Panc1 (cell line): Measurements from ENCODE around the gene NOTCH1.

Experiments
- CTCF ChIP-seq: fragments of 450-650 bp; IDR thresholded peaks from 2 replicates; pipeline ENCODE4 v1.5.1; 2017; ENCODE audit warnings: mild to moderate bottlenecking
- POLR2AphosphoS5 ChIP-seq: IDR thresholded peaks from 2 replicates; pipeline ENCODE4 v1.6.1; 2012; ENCODE audit warnings: mild to moderate bottlenecking, low read depth, low read length, moderate library complexity
- REST ChIP-seq, 2 experiments: IDR thresholded peaks; 2 replicates each; pipeline ENCODE4 v1.6.1; 2011 to 2012; ENCODE audit warnings: low read depth in 2 of 2, control low read depth in 1 of 2, low read length in 1 of 2, mild to moderate bottlenecking in 1 of 2, moderate library complexity in 1 of 2; ENCODE audit not compliant: insufficient read depth in 1 of 2
- SIN3A ChIP-seq: IDR thresholded peaks from 2 replicates; pipeline ENCODE4 v1.6.1; 2012; ENCODE audit warnings: low read depth, mild to moderate bottlenecking, low read length, moderate library complexity, borderline replicate concordance; ENCODE audit not compliant: insufficient read depth

GRCh38 chr9:136502196-136502595 is 43.7 kb downstream of the NOTCH1 start:
- TF ChIP-seq CTCF, result no peak
- no peak for TF ChIP-seq POLR2AphosphoS5
- TF ChIP-seq SIN3A, result no peak
- no peak for TF ChIP-seq REST (IDR thresholded peaks at IDR 0.05; ENCODE audit: insufficient read depth in 1 of 2, low read depth in 2 of 2, low read length in 1 of 2)
